GM12865 (cell line): ENCODE measurements around the gene LPP.

ENCODE experiments used
- DNase-seq: peaks from one replicate; pipeline ENCODE4 v3.0.0; 2010; ENCODE audit warnings: low read depth
- H3K4me3 ChIP-seq: 2 replicates; pipeline ENCODE4 v1.5.1; 2011; ENCODE audit warnings: mild to moderate bottlenecking, low read depth, low read length, control low read depth
- TF ChIP-seq, protein P1 (sequence below): IDR thresholded peaks from 2 replicates; pipeline ENCODE4 v1.5.1; 2011; ENCODE audit warnings: low read length, control low read depth, low read depth, inconsistent platforms; ENCODE audit not compliant: insufficient read depth; ENCODE audit errors: missing control alignments

LPP gene

DNA sequence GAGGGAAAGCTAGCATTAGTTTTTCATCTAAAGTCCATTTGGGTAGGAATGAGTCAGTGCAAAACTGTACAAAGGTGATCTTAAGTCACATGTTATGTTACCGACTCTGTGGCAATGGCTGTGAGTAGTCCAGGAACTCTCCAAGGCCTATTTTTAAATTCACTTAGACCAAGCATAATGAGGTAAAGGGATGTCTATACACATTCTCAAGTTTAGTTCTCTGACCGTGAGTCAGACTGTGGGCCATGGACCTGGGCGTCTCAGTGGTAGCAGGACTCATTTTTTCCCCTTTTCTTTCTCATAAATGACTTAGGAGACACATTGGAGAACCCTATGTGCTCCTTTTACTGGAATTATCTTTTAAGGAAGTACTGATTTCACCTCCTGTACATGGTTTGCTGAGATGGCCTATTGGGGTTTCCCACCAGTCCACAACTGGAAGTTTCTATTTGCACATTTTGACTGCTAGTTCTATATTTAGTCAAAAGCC lies 529.1 kb downstream of the LPP start:
- peak; percentile 20 for DNase-seq
- TF ChIP-seq, protein P1, sequence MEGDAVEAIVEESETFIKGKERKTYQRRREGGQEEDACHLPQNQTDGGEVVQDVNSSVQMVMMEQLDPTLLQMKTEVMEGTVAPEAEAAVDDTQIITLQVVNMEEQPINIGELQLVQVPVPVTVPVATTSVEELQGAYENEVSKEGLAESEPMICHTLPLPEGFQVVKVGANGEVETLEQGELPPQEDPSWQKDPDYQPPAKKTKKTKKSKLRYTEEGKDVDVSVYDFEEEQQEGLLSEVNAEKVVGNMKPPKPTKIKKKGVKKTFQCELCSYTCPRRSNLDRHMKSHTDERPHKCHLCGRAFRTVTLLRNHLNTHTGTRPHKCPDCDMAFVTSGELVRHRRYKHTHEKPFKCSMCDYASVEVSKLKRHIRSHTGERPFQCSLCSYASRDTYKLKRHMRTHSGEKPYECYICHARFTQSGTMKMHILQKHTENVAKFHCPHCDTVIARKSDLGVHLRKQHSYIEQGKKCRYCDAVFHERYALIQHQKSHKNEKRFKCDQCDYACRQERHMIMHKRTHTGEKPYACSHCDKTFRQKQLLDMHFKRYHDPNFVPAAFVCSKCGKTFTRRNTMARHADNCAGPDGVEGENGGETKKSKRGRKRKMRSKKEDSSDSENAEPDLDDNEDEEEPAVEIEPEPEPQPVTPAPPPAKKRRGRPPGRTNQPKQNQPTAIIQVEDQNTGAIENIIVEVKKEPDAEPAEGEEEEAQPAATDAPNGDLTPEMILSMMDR, result no peak

DNA sequence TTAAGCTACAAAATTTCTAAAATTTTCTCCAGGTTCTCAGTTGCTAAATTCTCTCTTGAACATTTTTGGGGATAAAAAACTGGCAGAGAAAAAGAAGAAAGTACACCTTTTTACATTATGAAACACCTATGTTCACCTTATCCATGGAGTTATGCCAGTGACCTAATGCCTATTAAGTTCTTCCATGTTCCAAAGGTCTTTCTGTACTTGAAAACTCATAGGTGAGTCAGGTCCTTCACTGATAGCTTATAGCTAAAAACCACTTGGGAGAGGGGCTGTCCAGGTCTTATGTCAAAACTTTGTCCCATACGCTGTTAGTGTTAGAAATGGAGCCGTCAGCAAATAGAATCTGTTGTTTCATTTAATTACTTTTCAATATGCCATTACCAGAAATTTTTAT lies 530.3 kb downstream of the LPP start:
- no peak overlapping the region for H3K4me3 ChIP-seq
- TF ChIP-seq, protein P1, result no peak
- no peak for DNase-seq

More for the DNA sequence above, 529.1 kb downstream of the LPP start:
- H3K4me3 ChIP-seq, result no peak overlapping the region

DNA sequence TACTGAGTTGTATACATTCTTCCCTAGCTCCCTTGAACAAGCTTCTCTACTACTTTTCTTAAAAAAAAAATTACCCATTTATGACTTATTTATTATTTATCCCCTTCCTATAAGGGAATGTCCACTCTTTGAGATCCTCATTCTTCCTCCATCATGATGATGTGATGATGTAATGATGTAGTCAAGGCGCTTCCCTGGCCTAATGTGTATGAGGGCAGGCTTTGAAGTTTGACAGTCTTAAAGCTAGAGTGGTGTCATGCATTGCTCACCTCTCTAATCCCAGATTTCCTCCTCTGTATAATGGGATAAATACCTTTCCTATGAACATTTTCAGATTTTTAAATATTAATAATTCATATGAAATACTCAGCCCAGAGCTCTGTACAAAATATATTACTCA lies 531.8 kb downstream of the LPP start:
- no peak overlapping the region for H3K4me3 ChIP-seq
- TF ChIP-seq, protein P1, result no peak
- no peak for DNase-seq

DNA sequence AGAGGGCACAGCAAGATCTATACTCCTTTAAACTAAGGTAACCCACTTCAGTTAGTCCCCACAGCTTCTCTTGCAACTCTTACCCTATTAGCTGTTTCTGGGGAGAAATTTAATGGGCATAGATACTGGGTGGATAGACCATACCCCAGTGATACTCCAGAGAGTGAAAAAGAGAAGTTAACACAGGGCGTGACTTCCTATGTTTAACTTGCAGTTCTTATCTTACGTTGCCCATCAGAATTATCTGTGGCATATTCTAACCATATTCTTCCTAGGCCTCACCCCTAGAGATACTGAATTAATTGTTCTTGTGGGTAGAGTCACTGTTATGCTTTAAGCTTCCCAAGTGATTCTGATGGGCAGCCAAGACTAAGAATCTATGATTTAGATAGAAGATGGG lies 532.4 kb downstream of the LPP start:
- TF ChIP-seq, protein P1, result no peak
- no peak for DNase-seq

DNA sequence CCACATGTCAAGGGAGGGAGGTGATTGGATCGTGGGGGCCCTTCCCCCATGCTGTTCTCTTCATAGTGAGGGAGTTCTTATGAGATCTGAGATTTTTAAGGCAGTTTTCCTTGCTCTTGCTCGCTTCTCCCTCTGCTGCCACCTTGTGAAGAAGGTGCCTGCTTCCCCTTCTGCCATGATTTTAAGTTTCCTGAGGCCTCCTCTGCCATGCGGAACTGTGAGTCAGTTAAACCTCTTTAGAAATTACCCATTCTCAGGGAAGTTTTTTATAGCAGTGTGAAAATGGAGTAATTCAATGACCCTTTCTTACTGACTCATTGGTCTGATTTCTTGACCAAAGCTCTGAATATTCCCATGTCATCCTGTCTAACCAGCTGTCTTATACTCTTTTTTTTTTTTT lies 533.4 kb downstream of the LPP start:
- TF ChIP-seq, protein P1, result no peak
- H3K4me3 ChIP-seq, result no peak overlapping the region
- no peak for DNase-seq

More for the DNA sequence above, 532.4 kb downstream of the LPP start:
- H3K4me3 ChIP-seq, result no peak overlapping the region

DNA sequence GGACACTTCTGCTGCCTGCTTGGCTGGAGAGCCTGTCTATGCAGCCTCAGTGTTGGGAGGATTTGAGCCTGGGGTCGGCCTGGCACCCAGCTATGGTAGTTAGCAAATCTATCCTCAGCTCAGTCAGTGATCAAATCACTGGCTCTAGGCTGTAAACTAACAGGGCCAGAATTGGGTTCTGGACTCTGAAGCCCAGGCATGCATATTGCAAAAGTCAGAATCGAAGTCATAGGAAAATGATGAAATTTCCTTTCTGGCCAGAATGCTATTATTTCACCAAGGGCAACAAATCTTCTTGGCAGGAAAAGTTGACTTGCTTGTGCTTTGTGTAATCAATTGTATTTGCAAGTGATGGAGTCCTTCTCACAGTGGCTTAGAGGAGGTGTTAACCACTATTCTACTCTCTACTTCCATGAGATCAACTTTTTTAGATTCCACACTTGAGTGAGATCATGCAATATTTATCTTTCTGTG lies 535.2 kb downstream of the LPP start:
- no peak overlapping the region for H3K4me3 ChIP-seq
- DNase-seq, result no peak
- TF ChIP-seq, protein P1, result no peak

DNA sequence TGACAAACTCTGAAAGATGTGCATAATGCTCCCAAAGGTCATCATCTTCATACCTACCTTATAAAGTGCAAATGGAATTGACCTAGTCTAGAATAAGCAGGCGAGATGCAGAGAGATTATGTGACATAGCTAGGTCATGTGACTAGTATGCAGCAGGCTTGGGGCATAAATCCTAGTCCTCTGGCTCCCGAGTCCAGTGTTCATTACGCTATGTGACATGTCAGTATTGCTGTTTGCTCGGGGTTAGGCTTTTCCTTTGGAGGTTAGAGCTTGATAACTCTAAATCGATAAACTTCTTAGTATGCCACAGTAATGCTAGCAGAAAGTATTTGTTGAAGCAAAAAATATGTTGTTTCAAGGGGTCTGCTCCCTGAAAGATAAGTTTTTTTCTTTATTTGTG lies 536.1 kb downstream of the LPP start:
- TF ChIP-seq, protein P1, result no peak
- no peak for DNase-seq
- no peak overlapping the region for H3K4me3 ChIP-seq
